DOHH2 (cell line): ENCODE data around the gene SH3RF3.

ENCODE experiments used
- H3F3A ChIP-seq: fragments of 200-600 bp; sonication (generic), shearing (Covaris generic); 2 replicates; pipeline ENCODE4 v1.6.0; 2016; ENCODE audit warnings: antibody characterized with exemption, mild to moderate bottlenecking; ENCODE audit not compliant: control insufficient read depth, insufficient read depth
- H3K27ac ChIP-seq: fragments of 200-600 bp; sonication (generic); 2 replicates; pipeline ENCODE4 v1.5.1; 2014; ENCODE audit warnings: low read depth, mild to moderate bottlenecking, low read length, moderate library complexity
- H3K27me3 ChIP-seq: fragments of 200-600 bp; sonication (generic); 2 replicates; pipeline ENCODE4 v1.6.1; 2014; ENCODE audit warnings: mild to moderate bottlenecking, low read length, mixed read lengths; ENCODE audit not compliant: control insufficient read depth
- H3K36me3 ChIP-seq: fragments of 200-600 bp; sonication (generic); 2 replicates; pipeline ENCODE4 v1.6.1; 2014; ENCODE audit warnings: mild to moderate bottlenecking, low read length, moderate library complexity, mixed read lengths; ENCODE audit not compliant: control insufficient read depth
- H3K4me1 ChIP-seq: fragments of 200-600 bp; sonication (generic); 2 replicates; pipeline ENCODE4 v1.6.1; 2014; ENCODE audit warnings: mild to moderate bottlenecking, low read length, mixed read lengths; ENCODE audit not compliant: control insufficient read depth
- H3K4me2 ChIP-seq: fragments of 200-600 bp; sonication (generic); 2 replicates; pipeline ENCODE4 v1.6.0; 2014; ENCODE audit warnings: mild to moderate bottlenecking, low read length, moderate library complexity
- H3K4me3 ChIP-seq: fragments of 200-600 bp; sonication (generic); 2 replicates; pipeline ENCODE4 v1.5.1; 2014; ENCODE audit warnings: mild to moderate bottlenecking, low read length, mixed read lengths
- H3K79me2 ChIP-seq: fragments of 200-600 bp; sonication (generic); 2 replicates; pipeline ENCODE4 v1.6.1; 2014; ENCODE audit warnings: mild to moderate bottlenecking, low read length, mixed read lengths; ENCODE audit not compliant: control insufficient read depth
- H3K9me2 ChIP-seq: fragments of 200-600 bp; sonication (generic); replicated peaks from 2 replicates; pipeline ENCODE4 v1.6.1; 2014; ENCODE audit warnings: mild to moderate bottlenecking, low read length, mixed read lengths; ENCODE audit not compliant: control insufficient read depth
- H3K9me3 ChIP-seq: fragments of 200-600 bp; sonication (generic); 2 replicates; pipeline ENCODE4 v1.6.1; 2014; ENCODE audit warnings: antibody characterized with exemption, low read length, mixed read lengths; ENCODE audit not compliant: control insufficient read depth, insufficient read depth
- H4K20me1 ChIP-seq: fragments of 200-600 bp; sonication (generic); 2 replicates; pipeline ENCODE4 v1.6.0; 2014; ENCODE audit warnings: low read depth, mild to moderate bottlenecking, antibody characterized with exemption, low read length, moderate library complexity; ENCODE audit not compliant: control insufficient read depth, insufficient read depth
- CTCF ChIP-seq: fragments of 200-600 bp; sonication (generic); IDR thresholded peaks from one replicate; pipeline ENCODE4 v1.5.1; 2014; ENCODE audit warnings: antibody characterized with exemption, mild to moderate bottlenecking, low read depth, low read length; ENCODE audit not compliant: poor library complexity, severe bottlenecking
- EZH2phosphoT487 ChIP-seq: fragments of 200-600 bp; sonication (generic); IDR thresholded peaks from 2 replicates; pipeline ENCODE4 v1.6.1; 2017; ENCODE audit warnings: borderline replicate concordance, mild to moderate bottlenecking, antibody characterized with exemption, low read length, moderate library complexity, mixed read lengths

The SH3RF3 gene

GRCh38 chr2:109480486-109481195 is 351.6 kb downstream of the SH3RF3 start:
- H3K36me3 ChIP-seq = no peaks in the 10 kb centered on the region
- H3F3A ChIP-seq = no peaks in the 10 kb centered on the region
- H3K4me2 ChIP-seq = no peak overlapping the region
- no peaks in the 10 kb centered on the region for H3K9me3 ChIP-seq
- no peaks in the 10 kb centered on the region for H4K20me1 ChIP-seq
- no peaks in the 10 kb centered on the region for H3K27me3 ChIP-seq
- H3K9me2 ChIP-seq = no peaks in the 10 kb centered on the region
- H3K27ac ChIP-seq = no peak overlapping the region
- H3K4me1 ChIP-seq = no peaks in the 10 kb centered on the region
- no peak overlapping the region for H3K4me3 ChIP-seq
- H3K79me2 ChIP-seq = no peaks in the 10 kb centered on the region
- TF ChIP-seq CTCF (no peak), EZH2phosphoT487 (no peak)

- no peak overlapping the region for H3K27ac ChIP-seq
Observed at GRCh38 chr2:109481196-109481555, 352.2 kb downstream of the SH3RF3 start.

GRCh38 chr2:109481599-109481998 is 352.6 kb downstream of the SH3RF3 start:
- Histone ChIP-seq H3K79me2 (no peaks in the 10 kb centered on the region), H3F3A (no peaks in the 10 kb centered on the region), H3K36me3 (no peaks in the 10 kb centered on the region), H3K9me3 (no peaks in the 10 kb centered on the region), H3K4me2 (no peak overlapping the region), H4K20me1 (no peaks in the 10 kb centered on the region), H3K27me3 (no peaks in the 10 kb centered on the region), H3K9me2 (no peaks in the 10 kb centered on the region), H3K4me1 (no peaks in the 10 kb centered on the region), H3K27ac (no peak overlapping the region), H3K4me3 (no peak overlapping the region)
- TF ChIP-seq CTCF (no peak), EZH2phosphoT487 (no peak)

More at GRCh38 chr2:109481196-109481555, 352.2 kb downstream of the SH3RF3 start:
- no peaks in the 10 kb centered on the region for H3K9me2 ChIP-seq
- no peaks in the 10 kb centered on the region for H3K79me2 ChIP-seq
- H3K36me3 ChIP-seq = no peaks in the 10 kb centered on the region
- H3K4me1 ChIP-seq = no peaks in the 10 kb centered on the region
- H3K9me3 ChIP-seq = no peaks in the 10 kb centered on the region
- H3K4me3 ChIP-seq = no peak overlapping the region
- no peak overlapping the region for H3K4me2 ChIP-seq
- H3K27me3 ChIP-seq = no peaks in the 10 kb centered on the region
- H4K20me1 ChIP-seq = no peaks in the 10 kb centered on the region
- no peaks in the 10 kb centered on the region for H3F3A ChIP-seq
- no peak for TF ChIP-seq CTCF
- TF ChIP-seq EZH2phosphoT487 = no peak
